GM19025 (cell line): ENCODE results near the gene PLEKHG4.

Source experiments
- ATAC-seq: cut with Tn5 transposase; IDR thresholded peaks from one replicate; pipeline ENCODE4 v1.9.1; 2021; ENCODE audit warnings: mild to moderate bottlenecking, low read depth, moderate library complexity; ENCODE audit not compliant: unreplicated experiment

PLEKHG4 gene

DNA sequence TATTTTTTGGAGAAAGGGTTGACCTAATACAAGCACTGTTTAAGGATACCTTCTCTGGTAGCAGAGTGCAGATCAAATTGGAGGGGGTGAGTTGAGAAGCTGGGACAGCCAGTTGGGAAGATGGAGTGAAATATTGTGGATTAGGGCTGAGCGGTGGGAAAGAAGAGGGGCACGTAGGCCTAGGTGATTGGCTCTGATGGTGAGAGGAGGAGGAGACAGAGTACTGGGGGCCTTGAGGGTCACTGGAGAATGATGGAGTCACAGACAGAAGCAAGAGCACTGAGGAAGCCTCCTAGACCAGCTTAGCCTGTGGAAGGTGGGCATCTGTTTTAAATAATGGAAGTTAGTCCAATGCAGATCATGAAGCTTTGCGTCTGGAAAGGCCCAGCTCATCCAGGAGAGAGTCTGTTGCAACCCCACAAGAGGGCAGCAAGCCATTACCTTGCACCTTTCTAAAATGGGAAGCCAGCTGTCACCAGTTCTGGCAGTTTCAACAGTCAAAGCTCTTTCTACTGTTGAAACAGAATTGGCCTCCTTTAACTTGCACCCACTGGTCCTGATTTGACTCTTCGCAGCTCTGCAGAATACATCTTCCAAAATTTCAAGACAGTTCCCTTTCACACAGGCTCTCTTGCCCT lies 18.8 kb upstream of the PLEKHG4 start:
- ATAC-seq = no peak

DNA sequence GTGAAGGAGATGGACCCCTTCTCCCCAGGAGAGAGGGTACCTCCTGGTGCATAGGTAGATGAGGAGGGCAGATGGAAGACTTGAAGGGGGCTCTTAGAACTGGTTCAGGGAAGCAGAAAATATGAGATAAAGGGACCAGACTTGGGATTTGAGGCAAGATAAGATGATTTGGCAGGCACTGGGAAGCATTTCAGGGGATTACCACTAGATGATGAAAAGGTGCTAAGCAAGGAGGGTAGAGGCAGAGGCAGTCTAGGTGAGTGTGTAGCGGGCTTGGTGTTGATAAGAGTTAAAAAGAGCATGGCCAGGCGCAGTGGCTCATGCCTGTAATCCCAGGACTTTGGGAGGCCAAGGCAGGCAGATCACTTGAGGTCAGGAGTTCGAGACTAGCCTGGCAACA lies 16.1 kb upstream of the PLEKHG4 start:
- ATAC-seq = no peak

- ATAC-seq = no peak
These were observed 15.1 kb upstream of the PLEKHG4 start for GRCh38 chr16:67264277-67264676.

DNA sequence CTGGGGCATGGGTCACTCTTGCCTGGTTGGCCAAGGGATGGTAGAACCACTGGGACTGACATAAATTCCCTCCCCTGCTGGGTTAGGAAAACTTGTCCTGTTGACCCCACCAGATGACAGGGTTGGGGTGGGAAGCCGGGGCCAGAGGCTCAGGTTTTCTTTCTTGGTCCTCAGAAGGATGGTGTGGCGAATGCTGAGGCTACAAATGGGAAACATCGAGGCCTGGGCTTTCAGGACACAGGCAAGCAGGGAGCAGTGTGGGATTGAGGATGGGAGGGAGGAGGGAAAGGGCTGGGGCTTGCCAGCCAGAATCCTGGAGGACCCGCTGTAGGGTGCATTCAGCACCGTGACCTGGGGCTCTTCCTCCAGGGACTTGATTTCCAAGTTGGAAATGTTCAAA lies 14.5 kb upstream of the PLEKHG4 start:
- no peak for ATAC-seq

DNA sequence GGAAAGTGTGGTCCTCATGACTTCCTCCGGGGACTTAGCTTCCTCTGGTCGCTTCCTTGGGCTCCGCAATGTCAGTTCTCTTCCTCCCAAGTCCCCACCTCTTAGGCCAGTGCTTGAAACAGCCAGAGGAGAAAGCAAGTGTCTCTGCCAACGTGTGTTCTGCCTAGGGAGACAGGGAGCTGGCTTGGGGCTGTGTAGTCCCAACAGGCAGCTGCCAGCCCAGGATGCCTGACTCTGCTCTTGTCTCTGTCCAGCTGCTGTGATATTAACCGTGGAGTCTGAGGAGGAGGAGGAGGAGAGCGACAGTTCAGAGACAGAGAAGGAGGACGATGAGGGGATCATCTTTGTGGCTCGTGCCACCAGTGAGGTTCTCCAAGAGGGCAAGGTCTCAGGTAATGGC lies 13.5 kb upstream of the PLEKHG4 start:
- ATAC-seq = no peak

DNA sequence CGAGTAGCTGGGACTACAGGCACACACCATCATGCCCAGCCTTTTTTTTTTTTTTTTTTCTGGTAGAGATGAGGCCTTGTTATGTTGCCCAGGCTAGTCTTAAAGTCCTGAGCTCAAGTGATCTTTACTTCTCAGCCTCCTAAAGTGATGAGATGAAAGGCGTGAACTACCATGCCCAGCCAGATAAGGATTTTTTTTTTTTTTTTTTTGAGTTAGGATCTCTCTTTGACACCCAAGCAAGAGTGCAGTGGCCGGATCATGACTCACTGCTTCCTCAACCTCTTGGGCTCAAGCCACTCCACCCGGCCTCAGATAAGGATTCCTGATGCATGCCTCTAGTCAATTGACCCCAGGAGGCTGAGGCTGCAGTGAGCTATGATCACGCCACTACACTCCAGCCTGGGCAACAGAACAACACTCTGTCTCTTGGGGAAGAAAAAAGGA lies 11.2 kb upstream of the PLEKHG4 start:
- ATAC-seq = no peak

DNA sequence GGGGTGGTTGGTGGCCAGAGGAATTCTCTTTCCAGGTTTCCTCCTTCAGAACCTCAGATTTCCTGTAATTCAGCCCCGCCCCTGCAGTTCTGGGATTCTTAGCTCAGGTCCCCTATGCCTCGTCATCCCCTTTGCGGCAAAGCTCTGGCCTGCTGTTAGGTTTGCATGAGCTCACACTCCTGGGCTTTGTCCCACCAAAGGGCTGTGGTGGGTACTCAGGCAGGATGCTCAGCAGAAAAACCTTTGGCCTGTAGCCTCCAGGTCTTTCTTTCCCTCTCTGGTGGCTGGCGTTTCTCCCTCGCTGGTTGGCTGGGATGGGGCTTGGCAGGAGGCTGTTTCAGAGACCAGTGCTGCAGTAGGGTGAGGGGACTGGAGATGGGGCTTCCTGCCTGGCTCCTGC lies 9.6 kb upstream of the PLEKHG4 start:
- ATAC-seq = no peak

- ATAC-seq = no peak
These were observed 8.4 kb upstream of the PLEKHG4 start for GRCh38 chr16:67270931-67271338.

GRCh38 chr16:67271446-67271845 lies 7.9 kb upstream of the PLEKHG4 start:
- ATAC-seq = no peak

DNA sequence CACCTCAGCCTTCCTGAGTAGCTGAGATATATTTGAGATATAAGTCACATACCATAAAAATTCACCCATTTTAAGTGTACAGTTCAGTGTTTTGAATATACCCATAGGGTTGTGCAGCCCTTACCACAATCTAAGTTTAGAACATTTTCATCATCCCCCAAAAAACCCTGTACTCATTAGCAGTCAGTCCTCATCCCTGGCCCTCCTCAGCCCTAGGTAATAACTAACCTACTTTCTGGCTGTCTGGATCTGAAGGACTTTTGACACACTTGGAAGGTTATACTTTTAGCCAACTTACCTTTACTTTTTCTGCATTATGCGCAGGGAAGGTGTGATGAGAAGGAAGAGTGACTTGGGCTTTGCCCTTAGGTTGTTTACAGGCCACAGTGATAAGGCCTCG lies 4.0 kb upstream of the PLEKHG4 start:
- no peak for ATAC-seq

DNA sequence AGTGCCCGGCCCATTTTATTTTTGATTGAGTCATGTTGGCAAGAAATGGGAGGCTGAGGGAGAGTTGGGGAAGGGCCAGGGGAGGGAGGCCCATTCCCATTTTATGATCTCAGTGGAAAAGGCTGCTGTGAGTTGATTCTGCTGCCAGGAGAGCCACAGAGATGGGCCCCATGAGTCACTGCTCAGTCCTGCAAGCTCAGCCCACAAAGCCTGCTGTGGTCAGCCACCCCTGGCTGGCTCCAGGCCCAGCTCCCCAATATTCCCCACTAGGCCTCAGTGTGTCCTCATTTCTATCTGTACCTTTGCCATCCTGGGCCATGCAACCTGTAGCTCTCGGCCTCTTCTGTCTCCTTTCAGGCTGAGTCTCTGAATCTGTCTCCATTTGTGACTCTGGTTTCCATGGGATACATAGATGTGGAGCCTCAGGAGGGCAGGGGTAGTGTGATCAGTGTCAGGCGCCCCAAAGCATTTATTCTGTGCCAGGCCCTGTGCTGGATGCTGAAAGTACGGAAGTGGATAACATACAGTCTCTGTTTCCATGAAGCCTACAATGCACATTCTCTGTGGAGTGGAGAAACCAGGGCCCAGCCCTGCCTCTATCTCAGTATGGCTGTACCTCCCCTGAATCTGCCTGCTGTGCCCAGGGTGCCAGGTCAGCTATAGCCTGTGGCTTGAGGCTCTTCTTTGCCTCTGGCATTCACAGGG lies 1.9 kb upstream of the PLEKHG4 start:
- no peak for ATAC-seq

GRCh38 chr16:67277999-67278772 lies 1.1 kb upstream of the PLEKHG4 start:
- ATAC-seq = no peak

DNA sequence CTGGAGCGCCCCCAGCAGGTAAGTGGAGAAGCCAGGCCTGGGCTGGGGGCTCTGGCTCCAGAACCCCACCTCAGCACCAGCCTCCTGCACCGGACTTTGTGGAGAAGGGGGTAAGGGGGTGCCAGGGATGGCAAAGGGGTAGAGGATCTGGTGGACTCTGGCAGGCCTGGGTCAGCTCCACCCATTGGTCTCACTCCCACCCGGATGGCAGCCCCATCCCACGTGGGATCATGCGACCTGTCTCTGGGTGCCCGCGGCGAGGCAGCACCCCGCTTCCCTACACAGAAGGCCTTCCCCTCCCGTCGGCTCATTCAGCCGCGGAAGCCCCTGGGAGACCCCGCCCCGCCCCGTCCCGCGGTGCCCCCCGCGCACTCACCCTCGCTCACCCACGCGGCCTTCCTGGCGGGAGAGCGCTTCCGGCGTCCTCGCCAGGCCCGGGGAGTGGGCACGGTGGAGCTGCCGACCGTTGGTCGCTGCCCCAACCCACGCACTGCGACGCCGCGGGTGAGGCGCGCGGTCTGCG lies 498 bp upstream of the PLEKHG4 start:
- ATAC-seq = peak; percentile 31

GRCh38 chr16:67280090-67281015 lies 1.0 kb downstream of the PLEKHG4 start:
- no peak for ATAC-seq

DNA sequence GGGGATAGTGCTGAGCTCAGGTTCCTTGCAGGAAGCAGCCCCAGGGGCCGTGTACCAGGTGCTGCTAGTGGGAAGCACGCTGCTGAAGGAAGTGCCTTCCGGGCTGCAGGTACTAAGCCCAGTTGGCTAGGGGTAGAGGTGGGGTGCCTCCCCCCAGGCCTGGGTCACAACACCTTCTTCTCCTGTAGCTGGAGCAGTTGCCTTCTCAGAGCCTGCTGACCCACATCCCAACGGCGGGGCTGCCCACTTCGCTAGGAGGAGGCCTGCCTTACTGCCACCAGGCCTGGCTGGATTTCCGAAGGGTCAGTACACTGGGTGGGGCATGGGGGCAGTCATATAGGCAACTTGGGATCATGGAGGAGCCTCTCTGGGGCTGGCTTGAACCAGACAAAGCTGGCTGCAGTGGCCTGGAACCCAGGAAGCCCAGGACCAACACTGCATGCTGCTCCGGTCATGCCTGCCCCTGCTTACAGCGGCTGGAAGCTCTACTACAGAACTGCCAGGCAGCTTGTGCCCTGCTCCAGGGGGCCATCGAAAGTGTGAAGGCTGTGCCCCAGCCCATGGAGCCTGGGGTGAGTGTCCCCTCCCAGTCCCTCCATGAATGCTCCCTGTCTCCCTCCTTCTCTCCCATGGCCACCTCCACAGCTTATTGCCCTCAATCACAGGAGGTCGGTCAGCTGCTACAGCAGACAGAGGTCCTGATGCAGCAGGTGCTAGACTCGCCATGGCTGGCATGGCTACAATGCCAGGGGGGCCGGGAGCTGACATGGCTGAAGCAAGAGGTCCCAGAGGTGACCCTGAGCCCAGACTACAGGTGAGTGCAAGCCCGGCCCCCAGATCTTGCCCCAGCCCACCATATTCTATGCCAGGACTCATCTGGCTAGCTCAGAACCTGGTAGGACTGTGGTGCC lies 2.5 kb downstream of the PLEKHG4 start:
- no peak for ATAC-seq

GRCh38 chr16:67282447-67282805 lies 3.1 kb downstream of the PLEKHG4 start:
- no peak for ATAC-seq

- ATAC-seq = no peak
These were observed 3.9 kb downstream of the PLEKHG4 start for GRCh38 chr16:67283039-67283825.

GRCh38 chr16:67283826-67284555 lies 4.7 kb downstream of the PLEKHG4 start:
- no peak for ATAC-seq
